Effector memory CD4-positive, alpha-beta T cell (primary cell): Measurements from ENCODE around the gene OR51B2.
"Not testable (repeated sequence)": the region's sequence is repeated elsewhere in the genome, so short reads cannot be mapped to it uniquely, and the experiment has no call there.

Source experiments
- DNase-seq, 3 donors: peaks; one replicate each; pipeline ENCODE4 v3.0.0-alpha.2; 2020
- H3K27ac ChIP-seq: 2 replicates; pipeline ENCODE4 v1.7.0; 2013; ENCODE audit warnings: mild to moderate bottlenecking, low read length, moderate library complexity; ENCODE audit not compliant: insufficient read depth, poor library complexity, severe bottlenecking
- H3K27me3 ChIP-seq: replicated peaks from 2 replicates; pipeline ENCODE4 v1.7.0; 2013; ENCODE audit warnings: mild to moderate bottlenecking, low read length; ENCODE audit not compliant: insufficient read depth, control insufficient read depth, poor library complexity, severe bottlenecking
- H3K36me3 ChIP-seq: 2 replicates; pipeline ENCODE4 v1.7.0; 2013; ENCODE audit warnings: mild to moderate bottlenecking, low read length, moderate library complexity; ENCODE audit not compliant: control insufficient read depth, insufficient read depth
- H3K4me1 ChIP-seq: 2 replicates; pipeline ENCODE4 v1.7.0; 2013; ENCODE audit warnings: low read length, mild to moderate bottlenecking; ENCODE audit not compliant: control insufficient read depth, insufficient read depth, poor library complexity, severe bottlenecking
- H3K4me3 ChIP-seq: 2 replicates; pipeline ENCODE4 v1.7.0; 2013; ENCODE audit warnings: low read length, low read depth, mild to moderate bottlenecking; ENCODE audit not compliant: insufficient read depth, poor library complexity, severe bottlenecking
- H3K9me3 ChIP-seq: 2 replicates; pipeline ENCODE4 v1.7.0; 2013; ENCODE audit warnings: mild to moderate bottlenecking, low read length, moderate library complexity; ENCODE audit not compliant: control insufficient read depth
- total RNA-seq, 3 donors: gene quantifications; one replicate each; lab custom pipeline; 2026; lab: John Stamatoyannopoulos, UW

OR51B2 gene
- total RNA-seq, result 0 reads per million in 3 donors

DNA sequence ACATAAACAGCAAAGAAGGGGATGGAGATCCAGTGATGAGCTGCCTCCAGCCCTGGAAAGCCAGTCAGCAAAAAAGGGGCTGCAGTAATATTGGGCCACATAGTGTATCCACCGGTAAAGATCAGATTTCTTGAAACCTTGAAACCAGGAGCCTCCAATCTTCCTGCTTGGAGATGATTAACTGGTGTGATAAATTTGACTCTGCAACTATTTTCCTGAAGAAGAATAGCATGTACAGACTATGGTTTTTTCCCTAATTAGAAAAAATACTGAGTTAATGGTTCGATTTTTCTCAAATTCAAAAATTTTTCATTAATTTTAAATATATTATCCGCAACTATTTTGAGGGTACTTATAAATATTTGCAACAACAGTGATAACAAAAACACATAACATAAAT is at the start of gene OR51B2:
Gene OR51B2 (minus strand): TSS at position 101 of the 400 bp plus-strand sequence. CDS start 0 bp downstream, at position 101.
- Histone ChIP-seq H3K36me3 (no peaks in the 10 kb centered on the region), H3K9me3 (no peaks in the 10 kb centered on the region), H3K27ac (no peak within 1 kb of the TSS), H3K27me3 (no peaks in the 10 kb centered on the region), H3K4me1 (no peaks in the 10 kb centered on the region), H3K4me3 (no peak within 1 kb of the TSS)
- no peak for DNase-seq

- DNase-seq, result no peak
- Histone ChIP-seq H3K27ac (no peak overlapping the region), H3K4me1 (no peaks in the 10 kb centered on the region), H3K27me3 (no peaks in the 10 kb centered on the region), H3K36me3 (no peaks in the 10 kb centered on the region), H3K4me3 (no peak overlapping the region), H3K9me3 (no peaks in the 10 kb centered on the region)
Observed at GRCh38 chr11:5369789-5370188, 45.7 kb upstream of the OR51B2 start.

GRCh38 chr11:5368502-5369043 is 44.5 kb upstream of the OR51B2 start:
- Histone ChIP-seq H3K4me1 (no peaks in the 10 kb centered on the region), H3K36me3 (no peaks in the 10 kb centered on the region), H3K4me3 (no peak overlapping the region), H3K27me3 (no peaks in the 10 kb centered on the region), H3K27ac (no peak overlapping the region), H3K9me3 (no peaks in the 10 kb centered on the region)
- no peak for DNase-seq

DNA sequence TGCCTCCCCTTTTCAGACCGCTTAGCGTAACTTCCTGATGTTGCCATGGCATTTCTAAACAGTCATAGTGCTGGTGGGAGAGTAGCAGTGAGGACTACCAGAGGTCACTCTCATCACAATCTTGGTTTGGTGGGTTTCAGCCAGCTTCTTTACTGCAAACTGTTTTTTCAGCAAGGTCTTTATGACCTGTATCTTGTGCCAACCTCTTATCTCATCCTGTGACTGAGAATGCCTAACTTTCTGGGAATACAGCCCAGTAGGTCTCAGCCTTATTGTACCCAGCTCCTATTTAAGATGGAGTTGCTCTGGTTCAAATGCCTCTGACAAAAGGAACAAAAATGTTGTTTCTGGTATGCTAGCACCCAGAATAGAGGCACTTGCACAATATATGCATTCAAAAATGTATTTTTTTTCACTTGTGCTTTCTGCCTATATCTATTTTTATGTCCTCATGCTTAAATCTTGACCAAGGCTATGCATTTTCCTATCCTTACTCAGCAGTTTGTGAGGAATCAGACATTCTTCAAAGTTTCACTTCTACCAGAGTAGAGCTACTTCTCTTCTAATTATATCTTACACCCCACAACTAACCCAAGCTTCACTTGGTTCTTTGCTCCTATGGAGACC is 43.5 kb upstream of the OR51B2 start:
- Histone ChIP-seq H3K4me3 (no peak overlapping the region), H3K4me1 (no peaks in the 10 kb centered on the region), H3K36me3 (no peaks in the 10 kb centered on the region), H3K27ac (no peak overlapping the region), H3K9me3 (no peaks in the 10 kb centered on the region), H3K27me3 (no peaks in the 10 kb centered on the region)
- no peak for DNase-seq

DNA sequence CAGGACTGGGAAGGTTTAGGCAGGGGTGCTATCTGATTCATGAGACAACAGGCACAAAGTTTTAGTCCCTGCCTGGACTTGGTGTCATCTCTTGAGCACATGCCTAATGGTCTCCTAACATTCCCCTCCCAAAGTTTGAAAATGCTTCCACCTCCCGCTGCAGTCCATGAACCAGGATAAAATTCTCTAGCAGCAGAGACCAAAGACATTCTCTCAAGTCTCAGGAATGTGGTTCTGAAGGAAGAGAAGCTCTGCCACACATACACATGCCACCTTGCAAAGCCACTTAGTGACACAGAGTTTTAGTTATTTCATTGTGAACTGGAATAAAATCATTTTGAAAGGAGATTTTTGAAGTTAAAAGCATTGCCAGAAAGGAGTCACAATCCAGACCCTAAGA is 42.8 kb upstream of the OR51B2 start:
- Histone ChIP-seq H3K27me3 (no peaks in the 10 kb centered on the region), H3K4me1 (no peaks in the 10 kb centered on the region), H3K4me3 (no peak overlapping the region), H3K9me3 (no peaks in the 10 kb centered on the region), H3K36me3 (no peaks in the 10 kb centered on the region), H3K27ac (no peak overlapping the region)
- no peak for DNase-seq

DNA sequence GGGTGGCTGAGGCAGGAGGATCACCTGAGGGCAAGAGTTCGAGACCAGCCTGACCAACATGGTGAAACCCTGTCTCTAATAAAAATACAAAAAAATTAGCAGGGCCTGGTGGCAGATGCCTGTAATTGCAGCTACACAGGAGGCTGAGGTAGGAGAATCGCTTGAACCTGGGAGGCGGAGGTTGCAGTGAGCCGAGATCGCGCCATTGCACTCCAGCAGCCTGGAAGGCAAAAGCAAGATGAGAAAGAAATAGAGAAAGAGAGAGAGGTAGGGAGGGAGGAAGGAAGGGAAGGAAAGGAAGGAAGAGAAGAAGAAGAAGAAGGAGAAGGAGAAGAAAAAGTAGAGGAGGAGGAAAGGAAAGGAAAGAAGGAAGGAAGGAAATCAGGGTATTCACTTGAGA is 42.3 kb upstream of the OR51B2 start:
- not testable (repeated sequence) for H3K4me3 ChIP-seq, H3K36me3 ChIP-seq, H3K4me1 ChIP-seq, H3K27ac ChIP-seq, H3K9me3 ChIP-seq, H3K27me3 ChIP-seq, DNase-seq

- no peak for DNase-seq
- Histone ChIP-seq H3K9me3 (no peaks in the 10 kb centered on the region), H3K27me3 (no peaks in the 10 kb centered on the region), H3K27ac (no peak overlapping the region), H3K4me3 (no peak overlapping the region), H3K4me1 (no peaks in the 10 kb centered on the region), H3K36me3 (no peaks in the 10 kb centered on the region)
Observed at GRCh38 chr11:5364214-5364613, 40.1 kb upstream of the OR51B2 start.

- H3K9me3 ChIP-seq, result no peaks in the 10 kb centered on the region
- no peak overlapping the region for H3K4me3 ChIP-seq
- DNase-seq, result no peak
- no peaks in the 10 kb centered on the region for H3K4me1 ChIP-seq
- H3K36me3 ChIP-seq, result no peaks in the 10 kb centered on the region
- H3K27me3 ChIP-seq, result no peaks in the 10 kb centered on the region
- H3K27ac ChIP-seq, result no peak overlapping the region
Observed at GRCh38 chr11:5363679-5364078, 39.6 kb upstream of the OR51B2 start.

- Histone ChIP-seq H3K4me3 (no peak overlapping the region), H3K9me3 (no peaks in the 10 kb centered on the region), H3K27ac (no peak overlapping the region), H3K36me3 (no peaks in the 10 kb centered on the region), H3K27me3 (no peaks in the 10 kb centered on the region), H3K4me1 (no peaks in the 10 kb centered on the region)
- DNase-seq, result no peak
Observed at GRCh38 chr11:5362017-5362625, 38.0 kb upstream of the OR51B2 start.

DNA sequence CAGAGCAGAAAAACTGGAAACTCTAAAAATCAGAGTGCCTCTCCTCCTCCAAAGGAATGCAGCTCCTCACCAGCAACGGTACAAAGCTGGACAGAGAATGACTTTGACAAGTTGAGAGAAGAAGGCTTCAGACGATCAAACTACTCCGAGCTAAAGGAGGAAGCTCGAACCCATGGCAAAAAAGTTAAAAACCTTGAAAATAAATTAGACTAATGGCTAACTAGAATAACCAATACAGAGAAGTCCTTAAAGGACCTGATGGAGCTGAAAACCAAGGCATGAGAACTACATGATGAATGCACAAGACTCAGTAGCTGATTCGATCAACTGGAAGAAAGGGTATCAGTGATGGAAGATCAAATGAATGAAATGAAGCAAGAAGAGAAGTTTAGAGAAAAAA is 31.9 kb upstream of the OR51B2 start:
- DNase-seq, H3K9me3 ChIP-seq, H3K36me3 ChIP-seq, H3K27ac ChIP-seq, H3K4me3 ChIP-seq, H3K4me1 ChIP-seq, H3K27me3 ChIP-seq: not testable (repeated sequence)
